NCI-H446 treated with DMSO at 0.1 percent for 48 hours (cell line): ENCODE measurements around the gene PNPLA2.
A peak's percentile ranks its signal among the peaks of the same experiment; 100 is the strongest.

Source experiments
- DNase-seq: peaks from one replicate; lab custom pipeline; 2025; lab: John Stamatoyannopoulos, UW

The PNPLA2 gene, protein sequence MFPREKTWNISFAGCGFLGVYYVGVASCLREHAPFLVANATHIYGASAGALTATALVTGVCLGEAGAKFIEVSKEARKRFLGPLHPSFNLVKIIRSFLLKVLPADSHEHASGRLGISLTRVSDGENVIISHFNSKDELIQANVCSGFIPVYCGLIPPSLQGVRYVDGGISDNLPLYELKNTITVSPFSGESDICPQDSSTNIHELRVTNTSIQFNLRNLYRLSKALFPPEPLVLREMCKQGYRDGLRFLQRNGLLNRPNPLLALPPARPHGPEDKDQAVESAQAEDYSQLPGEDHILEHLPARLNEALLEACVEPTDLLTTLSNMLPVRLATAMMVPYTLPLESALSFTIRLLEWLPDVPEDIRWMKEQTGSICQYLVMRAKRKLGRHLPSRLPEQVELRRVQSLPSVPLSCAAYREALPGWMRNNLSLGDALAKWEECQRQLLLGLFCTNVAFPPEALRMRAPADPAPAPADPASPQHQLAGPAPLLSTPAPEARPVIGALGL

DNA sequence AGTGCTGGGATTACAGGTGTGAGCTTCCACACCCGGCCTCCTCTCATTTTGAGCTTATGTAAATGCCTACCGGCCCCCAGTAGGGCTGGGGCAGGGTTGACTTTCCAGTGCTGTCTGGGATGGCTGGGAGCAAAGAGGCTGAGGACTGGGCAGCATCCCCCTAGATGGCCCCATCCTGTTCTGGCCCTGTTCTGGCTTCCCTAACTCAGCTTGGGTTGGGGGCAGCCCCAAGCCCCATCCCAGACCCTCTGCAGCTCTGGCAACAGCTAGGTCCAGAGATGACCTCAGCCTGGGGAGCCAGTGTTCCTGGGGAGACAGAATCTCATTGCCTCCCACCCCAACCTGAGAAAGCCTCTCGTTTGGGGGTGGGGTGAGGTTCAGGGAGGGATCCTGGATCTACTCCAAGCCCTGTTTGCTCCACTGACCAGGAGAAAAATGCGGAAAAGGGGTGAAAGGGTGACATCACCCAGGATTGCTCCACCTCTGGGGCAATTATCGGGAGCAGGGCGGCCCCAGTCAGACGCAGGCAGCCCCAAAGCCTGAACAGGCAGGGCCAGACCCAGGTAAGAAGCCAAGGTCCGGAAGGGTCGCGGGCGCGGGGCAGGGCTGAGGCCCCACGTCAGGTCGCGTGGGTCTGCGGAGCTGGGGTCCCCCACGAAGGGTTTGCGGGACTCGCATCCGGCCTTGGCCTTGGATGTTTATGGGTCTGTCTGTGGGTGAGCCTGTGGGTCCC, at the start of gene PNPLA2:
TSS of gene PNPLA2 (plus strand) at position 519 of the 733 bp plus-strand sequence. CDS start 805 bp downstream, outside the sequence.
- no peak for DNase-seq

DNA sequence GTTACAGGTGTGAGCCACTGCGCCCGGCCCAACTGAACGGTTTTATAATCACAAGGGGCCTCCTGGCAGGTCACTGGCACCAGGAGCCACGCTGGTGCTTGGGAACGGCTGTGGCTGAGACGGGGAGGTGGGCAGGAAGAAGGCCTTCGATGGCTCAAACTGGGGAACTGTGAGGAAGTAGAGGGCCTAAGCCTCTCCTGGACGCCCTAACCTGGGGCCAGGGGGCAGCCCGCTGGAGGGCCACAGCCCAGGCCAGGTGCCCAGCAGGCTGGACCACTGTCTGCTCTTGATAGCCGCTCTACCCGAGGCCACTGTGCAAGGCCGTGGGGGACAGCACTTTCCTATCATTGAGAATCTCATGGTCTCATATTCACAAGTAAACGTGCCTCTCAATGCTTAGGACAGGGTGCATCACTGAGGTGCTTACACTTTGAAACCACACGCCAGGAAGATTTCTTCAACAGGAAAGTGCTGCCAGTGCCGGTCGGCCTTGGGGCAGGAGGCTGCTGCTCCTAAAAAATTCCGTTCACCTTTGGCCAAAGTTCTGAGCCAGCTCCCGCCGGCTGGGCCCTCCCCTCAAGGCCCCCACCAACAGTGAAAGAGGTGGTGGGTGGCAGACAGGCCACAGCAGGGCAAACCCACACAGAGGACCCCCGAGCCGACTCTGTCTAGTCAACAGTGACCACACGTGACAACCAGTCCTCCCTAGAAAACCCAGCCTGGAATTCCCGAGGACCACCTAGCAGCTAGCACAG, 48.6 kb upstream of the PNPLA2 start:
- no peak for DNase-seq

DNA sequence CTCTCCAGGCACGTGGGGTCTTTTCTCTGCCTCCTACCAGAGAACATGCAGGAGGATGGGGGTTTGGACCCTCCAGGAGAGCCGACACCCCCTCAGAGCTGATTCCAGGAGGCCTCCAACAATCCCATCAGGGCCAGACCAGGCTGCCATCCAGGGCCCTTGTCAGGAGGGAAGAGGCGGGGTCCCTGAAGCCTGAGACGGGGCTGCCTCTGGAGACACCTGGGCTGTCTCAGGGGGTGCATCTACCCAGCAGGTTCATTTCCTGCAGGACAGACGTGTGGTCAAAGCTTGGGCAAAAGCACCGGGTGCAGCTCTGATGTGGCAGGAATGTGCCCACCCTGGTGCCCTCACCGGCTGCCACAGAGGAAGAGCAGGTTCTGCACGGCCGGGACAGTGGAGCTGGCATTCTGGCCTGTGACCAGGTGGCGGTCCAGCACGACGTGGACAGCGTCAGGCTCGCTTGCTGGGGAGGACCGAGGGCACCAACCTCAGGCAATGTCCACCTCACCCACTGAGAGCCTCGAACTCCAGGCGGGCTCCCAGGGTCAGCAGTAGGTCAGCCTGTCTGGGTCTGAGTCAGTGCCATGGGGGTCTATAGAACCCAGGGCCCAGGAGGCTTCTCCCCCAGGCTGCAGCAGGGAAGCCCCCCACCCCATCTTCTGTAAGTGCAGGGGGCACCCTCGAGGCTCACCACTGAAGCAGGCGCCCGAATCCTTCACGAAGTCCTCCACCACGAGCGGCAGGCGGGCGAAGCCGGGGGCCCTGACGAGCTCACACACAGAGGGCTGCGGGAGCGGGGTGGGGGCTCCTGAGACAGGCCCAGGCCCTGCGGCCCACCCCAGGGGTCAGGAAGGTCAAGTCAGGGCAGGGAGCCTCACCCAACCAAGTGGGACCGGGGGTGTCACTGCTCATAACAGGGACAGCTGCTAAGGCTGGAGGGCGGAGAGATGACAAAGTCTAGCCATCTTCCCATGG, 47.8 kb upstream of the PNPLA2 start:
- no peak for DNase-seq

GRCh38 chr11:771617-772204, 47.0 kb upstream of the PNPLA2 start:
- no peak for DNase-seq

DNA sequence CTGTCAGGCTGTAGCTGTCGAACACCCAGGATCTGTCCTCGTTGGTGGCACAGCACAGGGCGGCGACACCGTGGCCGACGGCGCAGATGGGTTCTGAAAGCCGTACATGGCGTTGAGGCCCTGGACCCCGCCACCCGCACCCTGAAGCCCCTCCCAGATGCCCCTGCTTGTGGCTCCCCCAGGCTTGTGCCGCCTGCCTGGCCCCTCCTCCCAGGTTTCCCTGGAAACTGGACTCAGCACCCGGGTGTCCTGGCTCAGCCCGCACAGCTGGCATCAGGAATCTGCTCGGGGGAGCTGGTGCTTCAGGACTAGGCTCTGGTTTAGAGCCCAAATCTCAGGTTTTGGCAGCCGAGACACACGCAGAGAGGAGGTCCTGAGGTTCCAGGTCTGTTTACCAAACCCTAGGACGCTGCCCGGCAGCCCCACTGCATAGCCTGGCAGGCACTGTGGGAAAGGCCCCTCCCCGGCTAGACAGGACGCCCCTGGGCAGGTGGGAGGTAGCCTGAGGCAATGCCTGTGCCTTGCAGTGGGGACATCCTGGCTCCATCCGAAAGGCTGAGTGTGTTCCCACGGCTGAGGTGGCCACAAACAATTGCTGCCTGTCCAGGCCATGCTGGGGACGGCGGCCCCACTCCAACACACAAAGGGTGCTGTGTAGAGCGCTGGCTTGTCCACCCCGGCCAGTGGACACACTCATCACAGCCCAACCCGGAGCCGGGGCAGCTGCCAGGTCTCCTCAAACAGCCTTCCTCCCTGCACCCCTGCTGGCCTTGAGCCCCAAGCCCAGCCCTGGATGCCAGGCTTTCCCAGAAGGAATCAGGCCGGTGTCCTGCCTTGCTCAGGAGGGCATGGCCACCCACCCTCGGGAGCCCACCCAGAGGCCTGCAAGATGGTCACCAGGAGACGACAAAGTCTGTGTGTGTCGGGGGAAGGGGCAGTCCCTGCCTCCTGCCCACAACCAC, 46.0 kb upstream of the PNPLA2 start:
- no peak for DNase-seq

GRCh38 chr11:773425-773824, 45.3 kb upstream of the PNPLA2 start:
- no peak for DNase-seq

DNA sequence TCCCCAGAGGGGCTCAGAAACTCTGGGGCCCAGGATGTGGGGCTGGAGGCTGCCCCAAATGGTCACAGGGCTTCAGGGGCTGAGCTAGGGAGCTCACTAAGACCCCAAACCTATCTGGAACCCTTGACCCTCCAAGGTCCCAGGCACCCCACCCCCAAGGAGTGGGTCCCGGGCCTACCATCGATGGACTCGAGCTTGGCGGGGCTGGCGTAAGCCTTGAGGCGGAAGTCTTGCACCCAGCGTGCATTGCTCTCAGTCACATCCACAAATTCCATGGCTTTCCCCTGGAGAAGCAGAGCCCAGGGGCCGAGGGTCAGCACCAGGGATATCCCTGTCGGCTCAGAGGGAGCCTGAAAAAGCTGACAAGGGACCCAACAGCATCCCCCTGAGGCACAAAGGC, 44.9 kb upstream of the PNPLA2 start:
- DNase-seq: no peak

DNA sequence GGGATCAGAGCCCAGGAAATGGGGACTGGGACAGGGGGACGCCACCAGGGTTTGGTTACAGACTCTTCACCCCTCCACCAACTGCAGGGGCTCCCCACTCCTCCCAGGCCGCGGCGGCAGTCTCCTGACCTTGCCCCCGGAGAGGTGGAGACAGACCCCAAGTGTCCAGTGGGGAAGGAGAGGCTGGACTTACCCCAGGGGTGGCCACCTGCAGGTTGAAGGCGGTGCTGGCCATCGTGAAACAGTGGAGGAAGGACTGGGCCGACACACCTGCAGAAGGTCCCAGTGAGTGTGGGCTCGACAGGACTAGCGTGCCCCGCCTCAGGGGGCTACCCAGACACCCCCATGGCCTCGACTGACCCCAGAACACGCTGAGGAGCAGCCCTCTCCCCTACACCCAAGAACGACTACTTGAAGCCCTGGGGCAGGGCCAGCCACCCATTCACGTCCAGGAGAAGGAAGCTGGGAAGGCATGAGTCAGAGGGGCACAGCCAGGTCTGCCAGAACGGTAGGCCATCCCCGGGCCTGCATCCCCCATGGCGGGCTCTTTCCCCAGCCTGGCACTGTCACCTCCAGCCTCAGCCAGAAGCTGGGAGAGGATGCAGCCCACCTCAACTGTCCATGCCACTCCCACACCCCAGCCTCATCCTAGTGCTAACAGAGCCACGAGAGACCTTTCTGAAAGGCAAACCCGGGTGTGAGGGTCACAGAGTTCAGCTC, 43.7 kb upstream of the PNPLA2 start:
- DNase-seq: no peak

- DNase-seq: no peak
Observed at GRCh38 chr11:776263-776560, 42.5 kb upstream of the PNPLA2 start.

GRCh38 chr11:776561-777287, 42.0 kb upstream of the PNPLA2 start:
- no peak for DNase-seq

- peak; percentile 72 for DNase-seq
Observed at GRCh38 chr11:777288-778255, 41.1 kb upstream of the PNPLA2 start, which contains the start of gene GATD1. Gene GATD1 (minus strand): TSS chr11:777487. CDS start chr11:777462, 25 bp downstream.

- DNase-seq: no peak
Observed at GRCh38 chr11:778976-779954, 39.4 kb upstream of the PNPLA2 start.

GRCh38 chr11:779955-780532, 38.7 kb upstream of the PNPLA2 start:
- no peak for DNase-seq

GRCh38 chr11:782264-783174, 36.2 kb upstream of the PNPLA2 start:
- no peak for DNase-seq
